Thoracic aorta (tissue), 2 donors: Measurements from ENCODE around the gene CAPSL. TPM values are rescaled to one million over a fixed set of nuclear protein-coding genes. Genes with fewer than 3 reads are reported as not detected.

Experiments
- ATAC-seq: fragments of 150-250 bp; one replicate; pipeline ENCODE4 v1.8.0; 2017; ENCODE audit warnings: low read depth; ENCODE audit not compliant: insufficient number of reproducible peaks, low FRiP score
- DNase-seq: peaks from one replicate; pipeline ENCODE4 v3.0.0-alpha.2; 2020; ENCODE audit warnings: low spot score
- H3K27ac ChIP-seq, 2 donors: fragments of 200-600 bp; sonication (generic); 1 replicate in 1 of 2; 2 replicates in 1 of 2; pipeline ENCODE4 v1.5.1; 2016; ENCODE audit warnings: mild to moderate bottlenecking in 2 of 2, moderate library complexity in 2 of 2
- H3K27me3 ChIP-seq: fragments of 200-600 bp; sonication (generic); replicated peaks from 2 replicates; pipeline ENCODE4 v1.6.0; 2016; ENCODE audit warnings: mild to moderate bottlenecking; ENCODE audit not compliant: insufficient read depth
- H3K36me3 ChIP-seq: fragments of 200-600 bp; sonication (generic); one replicate; pipeline ENCODE4 v1.5.1; 2016
- H3K4me1 ChIP-seq, 2 donors: fragments of 200-600 bp; sonication (generic); 1 replicate in 1 of 2; 2 replicates in 1 of 2; pipeline versions ENCODE4 v1.5.1 to v1.6.0; 2016; ENCODE audit warnings: low read depth in 2 of 2, mild to moderate bottlenecking in 1 of 2; ENCODE audit not compliant: control insufficient read depth in 1 of 2
- H3K4me3 ChIP-seq: fragments of 200-600 bp; sonication (generic); 2 replicates; pipeline ENCODE4 v1.5.1; 2016; ENCODE audit warnings: mild to moderate bottlenecking
- H3K9me3 ChIP-seq: fragments of 200-600 bp; sonication (generic); 2 replicates; pipeline ENCODE4 v1.5.1; 2016
- total RNA-seq, 2 donors: library from RNA; depleted of rRNA; stranded (reverse); fragments of >200 nt; gene quantifications; one replicate each; pipeline versions ENCODE4 v1.1.0 to v1.2.3, GENCODE V29; 2016
- TF ChIP-seq, protein P1 (sequence below): fragments of 200-600 bp; sonication (generic); IDR thresholded peaks from one replicate; pipeline ENCODE4 v1.5.1; 2019; ENCODE audit warnings: antibody characterized with exemption

The CAPSL gene
- total RNA-seq, 2 donors from 2014 or later: not detected

DNA sequence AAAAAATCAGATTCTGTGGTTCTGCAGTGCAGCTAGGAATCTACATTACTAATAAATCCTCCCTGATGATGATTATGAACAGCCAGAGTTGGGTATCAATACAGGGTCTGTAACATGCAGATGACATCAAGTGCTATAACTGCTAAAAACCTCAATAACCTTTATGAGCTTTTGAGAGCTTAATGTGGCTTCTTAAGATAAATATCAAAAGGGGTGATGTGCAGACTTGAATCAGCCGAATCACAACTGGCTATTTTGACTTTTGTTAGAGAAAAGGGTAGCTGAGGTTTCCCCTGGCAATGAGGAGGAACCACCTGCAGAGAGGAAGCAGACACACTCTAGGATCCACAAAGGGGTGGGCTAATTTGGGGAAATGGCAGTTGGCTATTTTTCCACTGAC lies 30.2 kb downstream of the CAPSL start:
- H3K4me3 ChIP-seq: no peak overlapping the region
- H3K4me1 ChIP-seq: no peaks in the 10 kb centered on the region
- H3K27ac ChIP-seq: no peak overlapping the region
- no peaks in the 10 kb centered on the region for H3K27me3 ChIP-seq
- ATAC-seq: no peak
- TF ChIP-seq, protein P1, sequence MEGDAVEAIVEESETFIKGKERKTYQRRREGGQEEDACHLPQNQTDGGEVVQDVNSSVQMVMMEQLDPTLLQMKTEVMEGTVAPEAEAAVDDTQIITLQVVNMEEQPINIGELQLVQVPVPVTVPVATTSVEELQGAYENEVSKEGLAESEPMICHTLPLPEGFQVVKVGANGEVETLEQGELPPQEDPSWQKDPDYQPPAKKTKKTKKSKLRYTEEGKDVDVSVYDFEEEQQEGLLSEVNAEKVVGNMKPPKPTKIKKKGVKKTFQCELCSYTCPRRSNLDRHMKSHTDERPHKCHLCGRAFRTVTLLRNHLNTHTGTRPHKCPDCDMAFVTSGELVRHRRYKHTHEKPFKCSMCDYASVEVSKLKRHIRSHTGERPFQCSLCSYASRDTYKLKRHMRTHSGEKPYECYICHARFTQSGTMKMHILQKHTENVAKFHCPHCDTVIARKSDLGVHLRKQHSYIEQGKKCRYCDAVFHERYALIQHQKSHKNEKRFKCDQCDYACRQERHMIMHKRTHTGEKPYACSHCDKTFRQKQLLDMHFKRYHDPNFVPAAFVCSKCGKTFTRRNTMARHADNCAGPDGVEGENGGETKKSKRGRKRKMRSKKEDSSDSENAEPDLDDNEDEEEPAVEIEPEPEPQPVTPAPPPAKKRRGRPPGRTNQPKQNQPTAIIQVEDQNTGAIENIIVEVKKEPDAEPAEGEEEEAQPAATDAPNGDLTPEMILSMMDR: no peak
- no peak for DNase-seq
- no peaks in the 10 kb centered on the region for H3K9me3 ChIP-seq
- no peaks in the 10 kb centered on the region for H3K36me3 ChIP-seq

DNA sequence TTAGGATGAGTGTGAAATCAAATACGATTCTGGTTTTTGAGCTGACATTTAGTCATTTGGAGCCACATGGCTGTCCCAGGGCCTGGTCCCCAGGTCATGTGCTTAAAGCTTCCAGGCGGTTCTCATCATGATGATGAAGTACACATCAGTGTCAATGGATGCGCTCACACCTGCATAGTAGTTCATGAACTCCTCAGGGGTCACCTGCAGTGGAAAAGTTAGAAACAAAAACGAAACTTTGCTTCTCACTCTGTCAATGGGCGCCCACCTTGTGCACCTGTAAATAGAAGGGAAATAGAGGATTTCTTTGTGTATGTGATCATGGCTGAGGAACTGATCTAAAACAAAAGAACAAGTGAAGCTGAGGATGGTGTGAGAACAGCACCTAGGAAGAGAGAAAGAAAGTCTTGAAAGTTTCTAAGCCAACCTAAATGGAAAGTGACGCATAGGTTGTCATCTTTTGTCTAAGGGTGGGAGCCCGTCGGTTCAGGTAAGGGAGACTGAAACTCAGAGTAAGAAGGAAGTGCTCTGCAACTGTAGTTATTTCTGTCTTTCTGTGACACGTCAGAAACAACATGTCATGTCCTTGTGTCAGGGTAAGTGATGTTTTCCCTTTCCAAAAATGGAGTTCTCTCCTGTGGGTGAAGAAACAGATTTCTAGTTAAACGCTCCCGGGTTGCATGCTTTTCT lies 33.8 kb downstream of the CAPSL start:
- ATAC-seq: no peak
- TF ChIP-seq, protein P1: no peak
- Histone ChIP-seq H3K4me1 (no peaks in the 10 kb centered on the region), H3K4me3 (no peak overlapping the region), H3K36me3 (no peaks in the 10 kb centered on the region), H3K9me3 (no peaks in the 10 kb centered on the region), H3K27me3 (no peaks in the 10 kb centered on the region), H3K27ac (no peak overlapping the region)
- no peak for DNase-seq

DNA sequence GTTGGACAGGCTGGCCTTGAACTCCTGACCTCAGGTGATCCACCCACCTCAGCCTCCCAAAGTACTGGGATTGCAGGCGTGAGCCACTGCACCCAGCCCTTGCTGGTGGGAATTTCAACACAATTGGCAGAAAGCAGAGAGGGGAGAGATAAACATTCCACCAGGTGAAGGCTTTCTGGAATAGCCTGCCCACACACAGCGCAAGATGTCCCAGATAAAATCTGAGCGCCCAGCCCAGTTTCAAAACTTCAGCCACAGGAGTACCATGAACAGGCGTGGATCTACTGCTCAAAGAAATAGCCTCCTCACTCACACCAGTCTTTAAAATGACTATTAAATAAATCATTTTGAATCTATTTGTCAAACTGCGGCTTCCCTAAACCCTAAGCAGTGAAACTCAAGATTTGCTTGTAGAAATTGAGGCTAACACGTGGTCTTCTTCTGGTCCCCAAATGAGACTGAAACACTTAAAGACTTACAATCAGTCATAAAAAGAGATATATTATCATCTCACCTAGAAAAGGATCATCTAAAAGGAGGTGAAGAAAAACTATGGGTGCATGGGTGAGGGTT lies 34.7 kb downstream of the CAPSL start:
- ATAC-seq: no peak
- TF ChIP-seq, protein P1: no peak
- no peak overlapping the region for H3K4me3 ChIP-seq
- H3K36me3 ChIP-seq: no peaks in the 10 kb centered on the region
- H3K9me3 ChIP-seq: no peaks in the 10 kb centered on the region
- no peak overlapping the region for H3K27ac ChIP-seq
- DNase-seq: no peak
- no peaks in the 10 kb centered on the region for H3K4me1 ChIP-seq
- H3K27me3 ChIP-seq: no peaks in the 10 kb centered on the region

DNA sequence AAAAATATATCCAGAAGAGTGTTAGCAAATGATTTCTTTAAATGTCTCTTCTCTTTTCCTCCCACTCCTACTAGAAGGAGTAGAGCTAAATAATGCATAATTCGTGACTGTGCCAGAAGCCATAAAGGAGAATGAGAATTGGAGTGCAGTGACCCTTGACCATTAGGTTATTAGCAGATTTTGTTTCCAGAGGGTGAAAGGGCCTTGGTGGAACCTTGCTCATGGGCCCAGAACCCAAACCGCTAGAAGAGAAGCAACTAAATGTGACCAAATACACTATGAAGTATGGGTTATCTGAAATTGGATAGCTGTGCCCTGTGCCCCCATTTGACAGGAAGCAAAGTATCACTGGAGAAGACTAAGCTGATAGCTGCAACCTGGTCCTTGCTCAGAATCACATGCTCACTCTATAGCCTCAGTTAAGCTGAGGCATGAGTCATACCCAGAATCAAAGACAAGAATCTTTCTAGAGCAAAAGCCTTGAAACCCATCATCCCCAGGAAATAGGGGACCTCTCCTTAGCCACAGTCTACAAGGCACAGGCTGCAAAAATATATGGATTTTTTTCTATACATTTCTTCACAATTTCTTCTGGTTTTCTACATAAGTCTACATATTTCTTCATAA lies 36.3 kb downstream of the CAPSL start:
- no peak for ATAC-seq
- Histone ChIP-seq H3K9me3 (no peaks in the 10 kb centered on the region), H3K36me3 (no peaks in the 10 kb centered on the region), H3K4me1 (no peaks in the 10 kb centered on the region), H3K4me3 (no peak overlapping the region), H3K27ac (no peak overlapping the region), H3K27me3 (no peaks in the 10 kb centered on the region)
- TF ChIP-seq, protein P1: no peak
- no peak for DNase-seq

DNA sequence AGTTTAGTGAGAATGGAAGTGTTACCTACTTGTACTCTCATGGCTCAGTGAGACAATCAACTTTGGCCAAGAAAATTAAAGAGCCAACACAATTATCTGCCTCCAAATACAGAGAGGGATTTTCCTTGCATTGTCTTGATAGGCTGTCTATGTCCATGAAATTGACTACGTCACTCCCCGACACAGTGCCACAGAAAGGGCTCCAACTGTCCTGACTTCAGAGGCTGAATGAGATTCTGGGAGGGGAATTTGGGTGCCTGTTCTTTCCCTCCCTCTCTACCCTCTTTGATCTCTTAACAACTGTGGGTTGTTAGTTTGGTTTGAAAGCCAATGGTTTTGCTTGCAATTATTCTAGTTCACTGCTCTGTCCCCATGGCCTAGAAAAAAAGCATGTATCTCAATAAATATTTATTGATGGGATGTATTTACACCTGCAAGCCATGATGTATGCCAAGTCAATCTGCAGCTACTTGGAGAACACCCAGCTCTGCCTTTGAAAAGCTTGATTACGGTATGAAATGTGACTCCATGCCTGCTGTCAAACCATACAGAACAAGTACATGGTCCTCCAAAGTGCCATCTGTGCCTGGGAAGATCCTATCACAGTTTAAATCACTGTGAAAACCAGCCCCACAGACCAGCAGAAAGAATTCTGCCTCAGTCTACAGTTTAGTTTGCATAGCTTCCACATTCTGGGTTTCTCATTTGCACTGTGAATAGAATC lies 37.3 kb downstream of the CAPSL start:
- TF ChIP-seq, protein P1: no peak
- Histone ChIP-seq H3K27ac (no peak overlapping the region), H3K4me1 (no peaks in the 10 kb centered on the region), H3K36me3 (no peaks in the 10 kb centered on the region), H3K27me3 (no peaks in the 10 kb centered on the region), H3K4me3 (no peak overlapping the region), H3K9me3 (no peaks in the 10 kb centered on the region)
- no peak for ATAC-seq
- DNase-seq: no peak
